SK-N-SH treated with all-trans-retinoic acid at 6 μM for 48 hours (cell line): ENCODE data around the gene ANKRD11.

Source experiments
- ATAC-seq: fragments of 200-7000 bp; cut with Tn5 transposase; 3 replicates; pipeline ENCODE4 v1.9.1; 2020; ENCODE audit warnings: mild to moderate bottlenecking, moderate library complexity
- ARNTL ChIP-seq: fragments of 450-650 bp; formaldehyde crosslinking; IDR thresholded peaks from 2 replicates; pipeline ENCODE4 v1.5.0; 2020; ENCODE audit warnings: low read depth, mild to moderate bottlenecking, moderate library complexity, borderline replicate concordance
- CSDC2 ChIP-seq: fragments of 250-450 bp; sonication (Bioruptor Pico); IDR thresholded peaks from 2 replicates; pipeline ENCODE4 v1.5.0; 2020; ENCODE audit warnings: mild to moderate bottlenecking, moderate library complexity
- CSRNP3 ChIP-seq: fragments of 250-450 bp; sonication (Bioruptor Pico); IDR thresholded peaks from 2 replicates; pipeline ENCODE4 v1.5.1; 2021; ENCODE audit warnings: mild to moderate bottlenecking, moderate library complexity
- ESRRG ChIP-seq: fragments of 250-450 bp; sonication (Bioruptor Pico); IDR thresholded peaks from 2 replicates; pipeline ENCODE4 v1.6.1; 2021; ENCODE audit warnings: mild to moderate bottlenecking
- ISL1 ChIP-seq: fragments of 250-450 bp; sonication (Bioruptor Pico); IDR thresholded peaks from 2 replicates; pipeline ENCODE4 v2.1.2; 2022; ENCODE audit warnings: mild to moderate bottlenecking, moderate library complexity
- OSR1 ChIP-seq: fragments of 250-450 bp; sonication (Bioruptor Pico); IDR thresholded peaks from 2 replicates; pipeline ENCODE4 v1.8.0; 2022; ENCODE audit warnings: moderate library complexity, mild to moderate bottlenecking, inconsistent platforms
- RARB ChIP-seq: fragments of 250-450 bp; sonication (Bioruptor Pico); IDR thresholded peaks from 2 replicates; pipeline ENCODE4 v1.8.0; 2021; ENCODE audit warnings: mild to moderate bottlenecking, moderate library complexity
- SNAI2 ChIP-seq: fragments of 250-450 bp; sonication (Bioruptor Pico); IDR thresholded peaks from 2 replicates; pipeline ENCODE4 v1.5.0; 2020; ENCODE audit warnings: mild to moderate bottlenecking, moderate library complexity
- TCF4 ChIP-seq: fragments of 250-450 bp; sonication (Bioruptor Pico); IDR thresholded peaks from 2 replicates; pipeline ENCODE4 v1.8.0; 2021; ENCODE audit warnings: mild to moderate bottlenecking, moderate library complexity, borderline replicate concordance
- TOX ChIP-seq: fragments of 250-450 bp; sonication (Bioruptor Pico); IDR thresholded peaks from 2 replicates; pipeline ENCODE4 v1.8.0; 2021; ENCODE audit warnings: mild to moderate bottlenecking, moderate library complexity, borderline replicate concordance
- ZC3H10 ChIP-seq: fragments of 250-450 bp; sonication (Bioruptor Pico); IDR thresholded peaks from 2 replicates; pipeline ENCODE4 v1.5.1; 2021; ENCODE audit warnings: mild to moderate bottlenecking, moderate library complexity
- ZFP3 ChIP-seq: fragments of 250-450 bp; sonication (Bioruptor Pico); IDR thresholded peaks from 2 replicates; pipeline ENCODE4 v1.5.0; 2020; ENCODE audit warnings: mild to moderate bottlenecking, moderate library complexity
- ZFP30 ChIP-seq: fragments of 450-650 bp; formaldehyde crosslinking; IDR thresholded peaks from 2 replicates; pipeline ENCODE4 v1.5.0; 2022; ENCODE audit warnings: mild to moderate bottlenecking, moderate library complexity
- ZNF565 ChIP-seq: fragments of 450-650 bp; formaldehyde crosslinking; conservative IDR thresholded peaks from 2 replicates; pipeline ENCODE4 v1.5.0; 2020; ENCODE audit warnings: low read depth, mild to moderate bottlenecking, moderate library complexity
- ZNF70 ChIP-seq: fragments of 450-650 bp; formaldehyde crosslinking; IDR thresholded peaks from 2 replicates; pipeline ENCODE4 v1.5.0; 2020; ENCODE audit warnings: mild to moderate bottlenecking, moderate library complexity
- ZNF8 ChIP-seq: fragments of 450-650 bp; formaldehyde crosslinking; IDR thresholded peaks from 2 replicates; pipeline ENCODE4 v1.5.0; 2020; ENCODE audit warnings: mild to moderate bottlenecking, moderate library complexity
- TF ChIP-seq, protein P1 (sequence below): fragments of 250-450 bp; sonication (Bioruptor Pico); IDR thresholded peaks from 2 replicates; pipeline ENCODE4 v1.8.0; 2020; ENCODE audit warnings: mild to moderate bottlenecking, moderate library complexity, borderline replicate concordance
- TF ChIP-seq, protein P2 (sequence below): fragments of 250-450 bp; sonication (Bioruptor Pico); IDR thresholded peaks from 2 replicates; pipeline ENCODE4 v1.5.0; 2020; ENCODE audit warnings: mild to moderate bottlenecking, moderate library complexity
- TF ChIP-seq, protein P3 (sequence below): fragments of 250-450 bp; sonication (Bioruptor Pico); IDR thresholded peaks from 2 replicates; pipeline ENCODE4 v1.8.0; 2021; ENCODE audit warnings: low read depth, mild to moderate bottlenecking, moderate library complexity, borderline replicate concordance

ANKRD11 gene

GRCh38 chr16:89326721-89327120 lies 163.6 kb downstream of the ANKRD11 start (continued):
- no peak for TF ChIP-seq OSR1 (CRISPR knock-in tag)

GRCh38 chr16:89325861-89326471 lies 164.4 kb downstream of the ANKRD11 start:
- TF ChIP-seq SNAI2 (CRISPR knock-in tag) (no peak), TOX (CRISPR knock-in tag) (no peak), ZFP30 (CRISPR knock-in tag) (no peak), ZNF565 (CRISPR knock-in tag) (no peak), ZC3H10 (CRISPR knock-in tag) (no peak), RARB (CRISPR knock-in tag) (no peak), ISL1 (CRISPR knock-in tag) (no peak)
- TF ChIP-seq, protein P1, sequence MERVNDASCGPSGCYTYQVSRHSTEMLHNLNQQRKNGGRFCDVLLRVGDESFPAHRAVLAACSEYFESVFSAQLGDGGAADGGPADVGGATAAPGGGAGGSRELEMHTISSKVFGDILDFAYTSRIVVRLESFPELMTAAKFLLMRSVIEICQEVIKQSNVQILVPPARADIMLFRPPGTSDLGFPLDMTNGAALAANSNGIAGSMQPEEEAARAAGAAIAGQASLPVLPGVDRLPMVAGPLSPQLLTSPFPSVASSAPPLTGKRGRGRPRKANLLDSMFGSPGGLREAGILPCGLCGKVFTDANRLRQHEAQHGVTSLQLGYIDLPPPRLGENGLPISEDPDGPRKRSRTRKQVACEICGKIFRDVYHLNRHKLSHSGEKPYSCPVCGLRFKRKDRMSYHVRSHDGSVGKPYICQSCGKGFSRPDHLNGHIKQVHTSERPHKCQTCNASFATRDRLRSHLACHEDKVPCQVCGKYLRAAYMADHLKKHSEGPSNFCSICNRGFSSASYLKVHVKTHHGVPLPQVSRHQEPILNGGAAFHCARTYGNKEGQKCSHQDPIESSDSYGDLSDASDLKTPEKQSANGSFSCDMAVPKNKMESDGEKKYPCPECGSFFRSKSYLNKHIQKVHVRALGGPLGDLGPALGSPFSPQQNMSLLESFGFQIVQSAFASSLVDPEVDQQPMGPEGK: no peak
- TF ChIP-seq, protein P2, sequence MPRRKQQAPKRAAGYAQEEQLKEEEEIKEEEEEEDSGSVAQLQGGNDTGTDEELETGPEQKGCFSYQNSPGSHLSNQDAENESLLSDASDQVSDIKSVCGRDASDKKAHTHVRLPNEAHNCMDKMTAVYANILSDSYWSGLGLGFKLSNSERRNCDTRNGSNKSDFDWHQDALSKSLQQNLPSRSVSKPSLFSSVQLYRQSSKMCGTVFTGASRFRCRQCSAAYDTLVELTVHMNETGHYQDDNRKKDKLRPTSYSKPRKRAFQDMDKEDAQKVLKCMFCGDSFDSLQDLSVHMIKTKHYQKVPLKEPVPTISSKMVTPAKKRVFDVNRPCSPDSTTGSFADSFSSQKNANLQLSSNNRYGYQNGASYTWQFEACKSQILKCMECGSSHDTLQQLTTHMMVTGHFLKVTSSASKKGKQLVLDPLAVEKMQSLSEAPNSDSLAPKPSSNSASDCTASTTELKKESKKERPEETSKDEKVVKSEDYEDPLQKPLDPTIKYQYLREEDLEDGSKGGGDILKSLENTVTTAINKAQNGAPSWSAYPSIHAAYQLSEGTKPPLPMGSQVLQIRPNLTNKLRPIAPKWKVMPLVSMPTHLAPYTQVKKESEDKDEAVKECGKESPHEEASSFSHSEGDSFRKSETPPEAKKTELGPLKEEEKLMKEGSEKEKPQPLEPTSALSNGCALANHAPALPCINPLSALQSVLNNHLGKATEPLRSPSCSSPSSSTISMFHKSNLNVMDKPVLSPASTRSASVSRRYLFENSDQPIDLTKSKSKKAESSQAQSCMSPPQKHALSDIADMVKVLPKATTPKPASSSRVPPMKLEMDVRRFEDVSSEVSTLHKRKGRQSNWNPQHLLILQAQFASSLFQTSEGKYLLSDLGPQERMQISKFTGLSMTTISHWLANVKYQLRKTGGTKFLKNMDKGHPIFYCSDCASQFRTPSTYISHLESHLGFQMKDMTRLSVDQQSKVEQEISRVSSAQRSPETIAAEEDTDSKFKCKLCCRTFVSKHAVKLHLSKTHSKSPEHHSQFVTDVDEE: no peak
- peak; percentile 62 for ATAC-seq

GRCh38 chr16:89324056-89325010 lies 166.0 kb downstream of the ANKRD11 start:
- no peak for ATAC-seq
- TF ChIP-seq ZNF70 (CRISPR knock-in tag) (no peak), TOX (CRISPR knock-in tag) (no peak), CSRNP3 (CRISPR knock-in tag) (no peak), ZFP30 (CRISPR knock-in tag) (no peak), OSR1 (CRISPR knock-in tag) (no peak), ZFP3 (CRISPR knock-in tag) (no peak), CSDC2 (no peak), TCF4 (CRISPR knock-in tag) (no peak), ARNTL (CRISPR knock-in tag) (no peak), ZNF8 (CRISPR knock-in tag) (no peak)

GRCh38 chr16:89323120-89323960 lies 167.0 kb downstream of the ANKRD11 start:
- no peak for ATAC-seq
- TF ChIP-seq, protein P2: no peak
- TF ChIP-seq ZFP3 (CRISPR knock-in tag): no peak
- TF ChIP-seq RARB (CRISPR knock-in tag): no peak
- TF ChIP-seq CSDC2: no peak
- TF ChIP-seq ZC3H10 (CRISPR knock-in tag): no peak
- no peak for TF ChIP-seq TOX (CRISPR knock-in tag)
- TF ChIP-seq ZFP30 (CRISPR knock-in tag): no peak
- TF ChIP-seq ARNTL (CRISPR knock-in tag): no peak
- no peak for TF ChIP-seq ISL1 (CRISPR knock-in tag)
- TF ChIP-seq, protein P3, sequence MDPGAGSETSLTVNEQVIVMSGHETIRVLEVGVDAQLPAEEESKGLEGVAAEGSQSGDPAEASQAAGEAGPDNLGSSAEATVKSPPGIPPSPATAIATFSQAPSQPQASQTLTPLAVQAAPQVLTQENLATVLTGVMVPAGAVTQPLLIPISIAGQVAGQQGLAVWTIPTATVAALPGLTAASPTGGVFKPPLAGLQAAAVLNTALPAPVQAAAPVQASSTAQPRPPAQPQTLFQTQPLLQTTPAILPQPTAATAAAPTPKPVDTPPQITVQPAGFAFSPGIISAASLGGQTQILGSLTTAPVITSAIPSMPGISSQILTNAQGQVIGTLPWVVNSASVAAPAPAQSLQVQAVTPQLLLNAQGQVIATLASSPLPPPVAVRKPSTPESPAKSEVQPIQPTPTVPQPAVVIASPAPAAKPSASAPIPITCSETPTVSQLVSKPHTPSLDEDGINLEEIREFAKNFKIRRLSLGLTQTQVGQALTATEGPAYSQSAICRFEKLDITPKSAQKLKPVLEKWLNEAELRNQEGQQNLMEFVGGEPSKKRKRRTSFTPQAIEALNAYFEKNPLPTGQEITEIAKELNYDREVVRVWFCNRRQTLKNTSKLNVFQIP: no peak
- TF ChIP-seq ESRRG (CRISPR knock-in tag): no peak
- no peak for TF ChIP-seq OSR1 (CRISPR knock-in tag)
- TF ChIP-seq, all 23 proteins: peak for 0
